SK-N-MC (cell line): ENCODE results near the gene FBXO34.

ENCODE experiments used
- EZH2 ChIP-seq: fragments of 200-600 bp; sonication (generic); IDR thresholded peaks from one replicate; pipeline ENCODE4 v1.6.1; 2017; ENCODE audit warnings: antibody characterized with exemption
- FOXP2 ChIP-seq: optimal IDR thresholded peaks from 2 replicates; pipeline ENCODE3; 2011; ENCODE audit warnings: mild to moderate bottlenecking, moderate library complexity; ENCODE audit not compliant: insufficient read depth; ENCODE audit errors: extremely low read length, control extremely low read depth

GRCh38 chr14:55329999-55330710 is 58.9 kb downstream of the FBXO34 start:
- TF ChIP-seq EZH2 (no peak), FOXP2 (no peak)
